Left ventricle myocardium superior (tissue), 1 donor: Measurements from ENCODE around the gene RSPH3. TPM values are rescaled to one million over a fixed set of nuclear protein-coding genes. Genes with fewer than 3 reads are reported as not detected.
"Not testable (repeated sequence)": the region's sequence is repeated elsewhere in the genome, so short reads cannot be mapped to it uniquely, and the experiment has no call there.

Source experiments
- ATAC-seq: fragments of 200-7000 bp; cut with Tn5 transposase; one replicate; pipeline ENCODE4 v1.9.1; 2020; ENCODE audit warnings: mild to moderate bottlenecking, moderate library complexity
- DNase-seq: peaks from one replicate; pipeline ENCODE4 v3.0.0-alpha.2; 2020
- intact Hi-C: fragments of 100-400 bp; cut with micrococcal nuclease; formaldehyde crosslinking; loops from one replicate; pipeline ENCODE4 v1.11.0; 2022
- total RNA-seq: library from RNA; stranded (reverse); fragmentation: NEBNext Ultra II Directional; extraction: Animal tissue kit (Norgen Biotek cat#: 25700); gene quantifications from one replicate; pipeline ENCODE4 v1.2.1, GENCODE V29; 2021
- donor health status: DM: no; HTN: yes; CAD: no; lungs with severe emphysema.

Gene RSPH3
- total RNA-seq, 1 donor from 2014 or later, result 12.1 TPM

GRCh38 chr6:158951565-158951964 is 48.4 kb downstream of the RSPH3 start:
- intact Hi-C loops, DNase-seq, ATAC-seq: not testable (repeated sequence)

GRCh38 chr6:158947284-158947683 is 52.7 kb downstream of the RSPH3 start:
- intact Hi-C loops, result no loop called here
- ATAC-seq, result no peak
- no peak for DNase-seq

GRCh38 chr6:158943380-158944032 is 56.5 kb downstream of the RSPH3 start:
- ATAC-seq (no peak), DNase-seq (no peak)
- intact Hi-C loops, result no loop called here

GRCh38 chr6:158942349-158942748 is 57.7 kb downstream of the RSPH3 start:
- ATAC-seq (no peak), DNase-seq (no peak)
- intact Hi-C loops, result no loop called here

GRCh38 chr6:158941246-158941645 is 58.8 kb downstream of the RSPH3 start:
- no peak for DNase-seq
- intact Hi-C loops, result no loop called here
- ATAC-seq, result no peak

- intact Hi-C loops, result no loop called here
- ATAC-seq (peak; percentile 25), DNase-seq (no peak)
Measured at GRCh38 chr6:158939255-158940159, 60.5 kb downstream of the RSPH3 start.

- intact Hi-C loops, result no loop called here
- ATAC-seq (peak; percentile 46), DNase-seq (no peak)
Measured at GRCh38 chr6:158938811-158939254, 61.2 kb downstream of the RSPH3 start.

- intact Hi-C loops, result no loop called here
- DNase-seq (no peak), ATAC-seq (no peak)
Measured at GRCh38 chr6:158938220-158938619, 61.8 kb downstream of the RSPH3 start.

GRCh38 chr6:158934157-158934556 is 65.8 kb downstream of the RSPH3 start:
- DNase-seq, result no peak
- ATAC-seq, result no peak
- intact Hi-C loops, result no loop called here

- no peak for DNase-seq
- intact Hi-C loops, result no loop called here
- ATAC-seq, result no peak
Measured at GRCh38 chr6:158933079-158933595, 66.9 kb downstream of the RSPH3 start.

- ATAC-seq (no peak), DNase-seq (no peak)
- intact Hi-C loops, result no loop called here
Measured at GRCh38 chr6:158928068-158928467, 71.9 kb downstream of the RSPH3 start.

- intact Hi-C loops, result no loop called here
- DNase-seq, result no peak
- no peak for ATAC-seq
Measured at GRCh38 chr6:158926414-158926813, 73.6 kb downstream of the RSPH3 start.

- intact Hi-C loops, result no loop called here
- DNase-seq, result no peak
- ATAC-seq, result no peak
Measured at GRCh38 chr6:158924499-158925455, 75.2 kb downstream of the RSPH3 start.

GRCh38 chr6:158923805-158924498 is 76.0 kb downstream of the RSPH3 start:
- DNase-seq, result no peak
- no peak for ATAC-seq

More at GRCh38 chr6:158923805-158924498, 76.0 kb downstream of the RSPH3 start:
- intact Hi-C loops, result no loop called here

Other genes with a start within 250 kb of the RSPH3 start
- gene EZR, start 180.8 kb downstream of the RSPH3 start, total RNA-seq, result 195 TPM
- gene TAGAP, start 44.8 kb upstream of the RSPH3 start, total RNA-seq, result 2.1 TPM
- gene FNDC1, start 169.2 kb upstream of the RSPH3 start, total RNA-seq, result 1.9 TPM